Activated T-cell treated with anti-CD3 and anti-CD28 coated beads, Interleukin-2, amount 50 U/mL, for 48 hours (primary cell): ENCODE measurements around the gene AMOT.

Experiments used
- DNase-seq, 2 experiments: peaks; one replicate each; pipeline ENCODE4 v3.0.0-alpha.2; 2020

Gene AMOT

DNA sequence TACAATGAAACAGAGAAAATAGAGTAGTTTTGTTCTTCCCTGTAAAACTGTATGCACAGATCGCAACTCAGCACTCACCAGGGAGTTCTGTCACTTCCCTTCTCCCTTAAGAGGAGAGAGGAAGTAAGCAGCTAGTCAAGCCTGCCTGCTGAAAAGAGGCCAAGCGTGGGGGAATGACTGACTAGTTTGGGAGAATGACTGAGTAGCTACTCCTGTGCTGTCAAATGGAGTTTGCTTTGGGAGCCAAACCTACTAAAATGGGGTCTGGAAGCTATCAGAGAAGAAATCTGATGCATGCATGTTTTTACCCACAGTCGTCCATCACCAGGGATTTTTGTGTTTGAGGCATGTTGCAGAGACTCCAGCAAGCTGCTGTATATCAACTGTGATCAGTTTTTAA lies 106.3 kb downstream of the AMOT start:
- DNase-seq: no peak

DNA sequence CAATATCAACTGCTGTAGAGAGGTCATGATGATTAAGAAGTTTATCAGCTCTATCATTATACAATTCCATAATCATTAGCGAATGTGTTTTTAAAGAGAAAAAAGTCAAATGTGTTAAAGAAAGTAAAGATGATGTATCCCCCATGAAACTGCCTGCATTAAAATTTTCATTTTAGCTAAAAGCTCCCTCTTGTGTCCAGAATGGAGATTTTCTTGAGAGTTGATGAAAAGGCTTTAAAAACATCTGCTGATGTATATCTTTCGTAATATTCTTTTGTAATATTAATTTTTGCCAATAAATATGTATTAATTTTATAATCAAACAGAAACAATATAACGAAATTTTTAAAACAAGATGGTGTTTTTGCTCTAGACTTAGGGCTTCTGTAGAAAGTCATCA lies 108.8 kb downstream of the AMOT start:
- no peak for DNase-seq
